K562 (cell line): Measurements from ENCODE around the gene BAG5. TPM values are rescaled to one million over a fixed set of nuclear protein-coding genes. Genes with fewer than 3 reads are reported as not detected.

Source experiments
- CHD2 ChIP-seq: IDR thresholded peaks from 2 replicates; pipeline ENCODE4 v1.6.1; 2011; ENCODE audit warnings: low read depth, low read length
- CXXC5 ChIP-seq: fragments of 250-450 bp; sonication (Bioruptor Pico); IDR thresholded peaks from 2 replicates; pipeline ENCODE4 v1.8.0; 2022; ENCODE audit warnings: inconsistent platforms, mild to moderate bottlenecking, moderate library complexity
- EGR1 ChIP-seq: fragments of 450-650 bp; conservative IDR thresholded peaks from 2 replicates; pipeline ENCODE4 v1.6.1; 2017; ENCODE audit warnings: mild to moderate bottlenecking
- GABPB1 ChIP-seq: sonication (generic); formaldehyde crosslinking; IDR thresholded peaks from 2 replicates; pipeline ENCODE4 v1.8.0; 2022; ENCODE audit warnings: mild to moderate bottlenecking, missing genetic modification reagents
- HDAC2 ChIP-seq: fragments of 450-650 bp; IDR thresholded peaks from 2 replicates; pipeline ENCODE4 v1.6.1; 2016; ENCODE audit warnings: mild to moderate bottlenecking
- KDM2B ChIP-seq: fragments of 250-450 bp; sonication (Bioruptor Pico); IDR thresholded peaks from 2 replicates; pipeline ENCODE4 v1.8.0; 2021; ENCODE audit warnings: mild to moderate bottlenecking, moderate library complexity
- KLF13 ChIP-seq: fragments of 450-650 bp; IDR thresholded peaks from 2 replicates; pipeline ENCODE4 v1.6.1; 2016; ENCODE audit warnings: missing genetic modification characterization, low read depth, mild to moderate bottlenecking, missing compliant biosample characterization, moderate library complexity, borderline replicate concordance
- MAZ ChIP-seq, 2 experiments: fragments of 450-650 bp in 1 of 2; sonication (generic) in 1 of 2; formaldehyde crosslinking; IDR thresholded peaks in 1 of 2; conservative IDR thresholded peaks in 1 of 2; 2 replicates each; pipeline versions ENCODE4 v1.4.0 to v1.5.0; 2020; ENCODE audit warnings: mild to moderate bottlenecking in 1 of 2, missing genetic modification reagents in 1 of 2
- NCOA2 ChIP-seq, 2 experiments: fragments of 450-650 bp; IDR thresholded peaks; 2 replicates each; pipeline ENCODE4 v1.6.1; 2018; ENCODE audit warnings: mild to moderate bottlenecking in 2 of 2, moderate library complexity in 1 of 2; ENCODE audit not compliant: partially characterized antibody in 2 of 2
- NEUROD1 ChIP-seq: fragments of 150-350 bp; IDR thresholded peaks from 2 replicates; pipeline ENCODE4 v1.6.1; 2014; ENCODE audit warnings: borderline replicate concordance, low read length, low read depth; ENCODE audit not compliant: partially characterized antibody
- STAT5A ChIP-seq: IDR thresholded peaks from 2 replicates; pipeline ENCODE4 v1.6.1; 2012; ENCODE audit warnings: low read length, inconsistent platforms, borderline replicate concordance
- TAF7 ChIP-seq: fragments of 450-650 bp; IDR thresholded peaks from 2 replicates; pipeline ENCODE4 v1.6.1; 2016; ENCODE audit warnings: missing genetic modification characterization, missing compliant biosample characterization
- TBL1XR1 ChIP-seq, 2 experiments: IDR thresholded peaks; 2 replicates each; pipeline ENCODE4 v1.6.1; 2012; ENCODE audit warnings: improper control_type of control experiment in 2 of 2, low read length in 2 of 2, mild to moderate bottlenecking in 1 of 2
- ZSCAN32 ChIP-seq: fragments of 450-650 bp; formaldehyde crosslinking; IDR thresholded peaks from 2 replicates; pipeline ENCODE4 v1.4.0; 2020; ENCODE audit warnings: mild to moderate bottlenecking, moderate library complexity
- polyA plus RNA-seq, 8 experiments: library from polyadenylated mRNA; depleted of rRNA in 4 of 8; stranded (reverse) in 5 of 8; unstranded in 3 of 8; fragments of >200 nt; fragmentation: Nextera tagmentation in 2 of 8; fragmentation: Illumina TruSeq in 1 of 8; extraction: Ambion mirVana in 2 of 8; extraction: Trizol in 1 of 8; gene quantifications; 2 replicates each; pipeline versions ENCODE4 v1.2.1 to v1.2.3, GENCODE V29; 2011 to 2014; ENCODE audit warnings: inconsistent platforms in 1 of 8, missing spikeins in 1 of 8
- total RNA-seq, 7 experiments: library from RNA; depleted of rRNA in 6 of 7; stranded (reverse); fragments of >200 nt in 6 of 7; fragmentation: Illumina TruSeq in 2 of 7; extraction: Trizol in 2 of 7; gene quantifications; 2 replicates each; pipeline versions ENCODE4 v1.2.1 to v1.2.3, GENCODE V29; 2011 to 2021; ENCODE audit warnings: low replicate concordance in 1 of 7
- TF ChIP-seq, protein P1 (sequence below), 2 experiments: fragments of 450-650 bp in 1 of 2; IDR thresholded peaks; 2 replicates each; pipeline ENCODE4 v1.6.1; 2011 to 2017; ENCODE audit warnings: low read depth in 2 of 2, antibody characterized with exemption in 1 of 2, borderline replicate concordance in 1 of 2, low read length in 1 of 2, mild to moderate bottlenecking in 1 of 2, mixed read lengths in 1 of 2; ENCODE audit not compliant: control insufficient read depth in 1 of 2
- TF ChIP-seq, protein P2 (sequence below): fragments of 450-650 bp; formaldehyde crosslinking; IDR thresholded peaks from 2 replicates; pipeline ENCODE4 v1.4.0; 2022; ENCODE audit warnings: mild to moderate bottlenecking, moderate library complexity
- TF ChIP-seq, protein P3 (sequence below): fragments of 150-350 bp; IDR thresholded peaks from 2 replicates; pipeline ENCODE4 v1.6.1; 2014; ENCODE audit warnings: low read depth, mild to moderate bottlenecking, low read length, borderline replicate concordance
- TF ChIP-seq, protein P4 (sequence below): fragments of 450-650 bp; IDR thresholded peaks from 2 replicates; pipeline ENCODE4 v1.6.1; 2016; ENCODE audit warnings: antibody characterized with exemption

Gene BAG5
- total and polyA plus RNA-seq, 9 of the 15 experiments (the other 6 are each of a cell fraction or from before 2014, with no cell fraction given) = 7.9 to 21.4 (median 13.2) TPM

DNA sequence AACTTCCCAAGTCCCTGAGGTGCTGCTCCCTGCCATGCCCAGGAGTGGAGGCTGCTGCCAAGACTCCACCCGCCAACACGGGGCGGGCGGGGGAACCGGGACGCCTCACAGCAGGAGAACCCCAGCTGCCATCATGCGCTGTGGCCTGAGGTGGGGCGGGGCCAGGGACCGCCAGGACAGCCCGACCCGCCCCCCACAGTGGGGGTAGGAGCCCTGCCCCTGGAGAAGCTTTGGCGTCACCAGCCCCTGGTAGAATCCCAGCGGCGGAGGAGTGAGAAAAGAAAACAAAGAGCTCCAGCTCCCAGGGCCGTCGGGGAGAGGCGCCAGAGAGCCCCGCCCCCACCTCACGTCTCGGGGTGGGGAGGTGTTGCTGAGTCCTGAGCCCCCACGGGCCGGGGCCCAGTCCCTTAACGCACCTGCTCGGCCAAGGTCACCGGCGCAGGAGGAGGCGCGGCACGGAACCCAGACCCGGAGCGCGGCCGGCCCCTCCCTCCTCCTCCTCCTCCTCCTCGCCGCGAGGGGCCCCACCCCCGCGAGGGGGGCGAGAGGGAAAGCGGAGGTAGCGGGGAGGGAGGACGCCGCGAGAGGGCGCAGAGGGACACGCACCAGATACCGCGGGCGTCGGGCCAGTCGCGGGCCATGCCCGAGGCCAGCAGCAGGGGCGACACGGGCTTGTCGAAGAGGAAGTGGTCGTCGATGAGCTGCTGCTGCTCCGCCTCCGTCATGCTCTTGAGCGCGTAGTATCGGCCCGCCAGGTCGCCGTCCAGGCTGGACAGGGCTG, 41.6 kb downstream of the BAG5 start (continued):
- TF ChIP-seq, protein P1, sequence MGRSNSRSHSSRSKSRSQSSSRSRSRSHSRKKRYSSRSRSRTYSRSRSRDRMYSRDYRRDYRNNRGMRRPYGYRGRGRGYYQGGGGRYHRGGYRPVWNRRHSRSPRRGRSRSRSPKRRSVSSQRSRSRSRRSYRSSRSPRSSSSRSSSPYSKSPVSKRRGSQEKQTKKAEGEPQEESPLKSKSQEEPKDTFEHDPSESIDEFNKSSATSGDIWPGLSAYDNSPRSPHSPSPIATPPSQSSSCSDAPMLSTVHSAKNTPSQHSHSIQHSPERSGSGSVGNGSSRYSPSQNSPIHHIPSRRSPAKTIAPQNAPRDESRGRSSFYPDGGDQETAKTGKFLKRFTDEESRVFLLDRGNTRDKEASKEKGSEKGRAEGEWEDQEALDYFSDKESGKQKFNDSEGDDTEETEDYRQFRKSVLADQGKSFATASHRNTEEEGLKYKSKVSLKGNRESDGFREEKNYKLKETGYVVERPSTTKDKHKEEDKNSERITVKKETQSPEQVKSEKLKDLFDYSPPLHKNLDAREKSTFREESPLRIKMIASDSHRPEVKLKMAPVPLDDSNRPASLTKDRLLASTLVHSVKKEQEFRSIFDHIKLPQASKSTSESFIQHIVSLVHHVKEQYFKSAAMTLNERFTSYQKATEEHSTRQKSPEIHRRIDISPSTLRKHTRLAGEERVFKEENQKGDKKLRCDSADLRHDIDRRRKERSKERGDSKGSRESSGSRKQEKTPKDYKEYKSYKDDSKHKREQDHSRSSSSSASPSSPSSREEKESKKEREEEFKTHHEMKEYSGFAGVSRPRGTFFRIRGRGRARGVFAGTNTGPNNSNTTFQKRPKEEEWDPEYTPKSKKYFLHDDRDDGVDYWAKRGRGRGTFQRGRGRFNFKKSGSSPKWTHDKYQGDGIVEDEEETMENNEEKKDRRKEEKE (IDR thresholded peaks at IDR 0.05; ENCODE audit: borderline replicate concordance in 1 of 2, control insufficient read depth in 1 of 2, low read depth in 2 of 2, low read length in 1 of 2) = no peak
- TF ChIP-seq, protein P2, sequence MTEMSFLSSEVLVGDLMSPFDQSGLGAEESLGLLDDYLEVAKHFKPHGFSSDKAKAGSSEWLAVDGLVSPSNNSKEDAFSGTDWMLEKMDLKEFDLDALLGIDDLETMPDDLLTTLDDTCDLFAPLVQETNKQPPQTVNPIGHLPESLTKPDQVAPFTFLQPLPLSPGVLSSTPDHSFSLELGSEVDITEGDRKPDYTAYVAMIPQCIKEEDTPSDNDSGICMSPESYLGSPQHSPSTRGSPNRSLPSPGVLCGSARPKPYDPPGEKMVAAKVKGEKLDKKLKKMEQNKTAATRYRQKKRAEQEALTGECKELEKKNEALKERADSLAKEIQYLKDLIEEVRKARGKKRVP (CRISPR knock-in tag) = no peak
- TF ChIP-seq GABPB1 (CRISPR knock-in tag) (peak; percentile 73; the same call in 1 of the 2 replicates), TAF7 (tag) (no peak), NCOA2 (IDR thresholded peaks at IDR 0.05; ENCODE audit: partially characterized antibody in 2 of 2) (no peak), HDAC2 (0 out of 2 replicates have a peak, but pooled peaks have one; percentile 16), CXXC5 (peak; percentile 90), MAZ (CRISPR knock-in tag; conservative IDR thresholded peaks at IDR 0.05 in 1 of 2, IDR thresholded peaks at IDR 0.05 in 1 of 2) (peak; percentile 98 to 100), KLF13 (tag) (peak; percentile 73), ZSCAN32 (CRISPR knock-in tag) (no peak), EGR1 (peak; percentile 94), STAT5A (no peak), CHD2 (peak; percentile 43; the same call in 1 of the 2 replicates), NEUROD1 (peak; percentile 26), KDM2B (CRISPR knock-in tag) (0 out of 2 replicates have a peak, but pooled peaks have one; percentile 35), TBL1XR1 (IDR thresholded peaks at IDR 0.05; ENCODE audit: low read length in 2 of 2) (no peak)
- TF ChIP-seq, protein P3, sequence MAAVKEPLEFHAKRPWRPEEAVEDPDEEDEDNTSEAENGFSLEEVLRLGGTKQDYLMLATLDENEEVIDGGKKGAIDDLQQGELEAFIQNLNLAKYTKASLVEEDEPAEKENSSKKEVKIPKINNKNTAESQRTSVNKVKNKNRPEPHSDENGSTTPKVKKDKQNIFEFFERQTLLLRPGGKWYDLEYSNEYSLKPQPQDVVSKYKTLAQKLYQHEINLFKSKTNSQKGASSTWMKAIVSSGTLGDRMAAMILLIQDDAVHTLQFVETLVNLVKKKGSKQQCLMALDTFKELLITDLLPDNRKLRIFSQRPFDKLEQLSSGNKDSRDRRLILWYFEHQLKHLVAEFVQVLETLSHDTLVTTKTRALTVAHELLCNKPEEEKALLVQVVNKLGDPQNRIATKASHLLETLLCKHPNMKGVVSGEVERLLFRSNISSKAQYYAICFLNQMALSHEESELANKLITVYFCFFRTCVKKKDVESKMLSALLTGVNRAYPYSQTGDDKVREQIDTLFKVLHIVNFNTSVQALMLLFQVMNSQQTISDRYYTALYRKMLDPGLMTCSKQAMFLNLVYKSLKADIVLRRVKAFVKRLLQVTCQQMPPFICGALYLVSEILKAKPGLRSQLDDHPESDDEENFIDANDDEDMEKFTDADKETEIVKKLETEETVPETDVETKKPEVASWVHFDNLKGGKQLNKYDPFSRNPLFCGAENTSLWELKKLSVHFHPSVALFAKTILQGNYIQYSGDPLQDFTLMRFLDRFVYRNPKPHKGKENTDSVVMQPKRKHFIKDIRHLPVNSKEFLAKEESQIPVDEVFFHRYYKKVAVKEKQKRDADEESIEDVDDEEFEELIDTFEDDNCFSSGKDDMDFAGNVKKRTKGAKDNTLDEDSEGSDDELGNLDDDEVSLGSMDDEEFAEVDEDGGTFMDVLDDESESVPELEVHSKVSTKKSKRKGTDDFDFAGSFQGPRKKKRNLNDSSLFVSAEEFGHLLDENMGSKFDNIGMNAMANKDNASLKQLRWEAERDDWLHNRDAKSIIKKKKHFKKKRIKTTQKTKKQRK = no peak
- TF ChIP-seq, protein P4, sequence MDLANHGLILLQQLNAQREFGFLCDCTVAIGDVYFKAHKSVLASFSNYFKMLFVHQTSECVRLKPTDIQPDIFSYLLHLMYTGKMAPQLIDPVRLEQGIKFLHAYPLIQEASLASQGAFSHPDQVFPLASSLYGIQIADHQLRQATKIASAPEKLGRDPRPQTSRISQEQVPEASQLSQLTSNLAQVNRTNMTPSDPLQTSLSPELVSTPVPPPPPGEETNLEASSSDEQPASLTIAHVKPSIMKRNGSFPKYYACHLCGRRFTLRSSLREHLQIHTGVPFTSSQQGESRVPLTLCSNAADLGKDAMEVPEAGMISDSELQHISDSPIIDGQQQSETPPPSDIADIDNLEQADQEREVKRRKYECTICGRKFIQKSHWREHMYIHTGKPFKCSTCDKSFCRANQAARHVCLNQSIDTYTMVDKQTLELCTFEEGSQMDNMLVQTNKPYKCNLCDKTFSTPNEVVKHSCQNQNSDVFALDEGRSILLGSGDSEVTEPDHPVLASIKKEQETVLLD = 0 out of 2 replicates have a peak, but pooled peaks have one; percentile 46
